ENCODE data around the gene DMRTA2.
"Not testable (repeated sequence)": the region's sequence is repeated elsewhere in the genome, so short reads cannot be mapped to it uniquely, and the experiment has no call there.

DMRTA2 gene

DNA sequence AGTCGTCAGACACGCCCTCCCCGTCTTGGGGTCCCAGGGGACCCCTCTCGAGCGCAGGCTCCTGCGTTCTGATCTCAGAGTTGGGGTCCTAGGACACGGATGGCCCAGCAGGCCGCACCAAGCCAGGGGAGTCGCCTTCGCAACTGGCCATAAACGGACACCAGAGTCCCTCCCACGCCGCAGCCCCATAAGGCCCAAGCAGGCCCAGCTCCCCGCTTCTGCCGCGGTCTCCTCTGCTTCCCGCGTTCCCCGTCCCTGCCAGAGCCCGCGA lies 633 bp downstream of the DMRTA2 start:
- DNase-seq, result no peak

- DNase-seq, result no peak
Measured at GRCh38 chr1:50421768-50422674, 1.2 kb downstream of the DMRTA2 start.

GRCh38 chr1:50421366-50421748 lies 1.9 kb downstream of the DMRTA2 start:
- no peak for DNase-seq

DNA sequence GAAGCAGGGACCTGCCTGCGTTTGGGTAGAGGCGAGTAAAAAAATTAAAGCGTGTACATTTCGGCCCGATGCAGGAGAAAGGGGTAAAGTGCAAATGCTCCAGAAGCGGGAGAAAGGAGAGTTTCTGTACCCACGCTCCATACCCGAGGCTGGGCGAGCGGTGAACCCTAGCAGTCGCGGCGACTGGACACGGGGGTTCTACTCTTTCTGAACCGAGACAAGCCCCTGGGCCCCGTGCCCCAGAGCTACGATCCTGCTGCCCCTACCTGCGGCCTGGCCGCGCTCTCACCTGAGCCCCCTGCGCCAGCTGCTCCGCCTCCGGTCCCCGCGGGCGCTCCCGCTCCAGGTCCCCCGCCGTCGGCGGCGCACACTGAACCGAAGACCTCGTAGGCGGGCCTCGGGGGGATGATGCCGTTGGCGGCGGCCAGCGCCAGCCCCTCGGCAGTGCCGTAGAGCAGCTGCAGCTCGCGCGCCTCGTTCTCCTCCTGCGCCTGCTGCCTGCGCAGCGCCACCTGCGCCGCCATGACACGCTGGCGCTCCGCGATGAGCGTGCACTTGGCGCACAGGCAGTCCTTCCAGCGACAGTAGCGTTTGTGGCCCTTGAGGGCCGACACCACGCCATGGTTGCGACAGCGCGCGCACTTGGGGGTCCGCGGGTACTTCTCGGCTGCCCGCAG lies 2.4 kb downstream of the DMRTA2 start:
- DNase-seq, result no peak

- no peak for DNase-seq
Measured at GRCh38 chr1:50419907-50420677, 3.2 kb downstream of the DMRTA2 start.

- no peak for DNase-seq
Measured at GRCh38 chr1:50419192-50419906, 3.9 kb downstream of the DMRTA2 start.

- DNase-seq, result no peak
Measured at GRCh38 chr1:50418600-50419109, 4.6 kb downstream of the DMRTA2 start.

DNA sequence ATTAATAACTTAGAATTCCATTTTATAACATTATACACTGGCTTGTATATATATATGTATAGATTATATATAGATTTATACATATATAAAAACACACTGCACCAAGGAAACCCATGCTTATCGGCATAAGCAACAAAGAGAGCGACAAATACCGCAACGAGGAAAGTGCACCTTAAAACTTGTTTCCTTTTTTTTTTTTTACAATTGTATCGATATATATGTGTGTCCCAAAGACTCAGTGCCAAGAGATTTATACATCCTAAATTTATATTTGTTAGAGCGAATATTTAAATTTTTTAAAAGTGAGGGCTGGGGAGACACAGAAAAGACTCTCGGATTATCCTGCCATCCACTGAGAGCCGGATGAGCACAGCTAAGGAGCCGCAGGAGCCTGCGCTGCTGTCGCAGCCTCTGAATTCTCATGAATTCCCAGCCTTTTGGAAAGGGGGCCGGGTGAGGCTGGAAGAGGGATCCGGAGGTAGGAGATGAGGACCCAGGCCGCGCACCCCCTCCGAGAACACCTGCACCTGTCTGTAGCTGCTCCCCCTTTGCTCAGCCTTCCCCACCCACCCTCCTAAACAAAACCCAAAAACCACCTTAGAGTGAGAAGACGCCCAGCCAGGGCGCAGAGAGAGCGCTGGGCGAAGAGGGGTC lies 5.2 kb downstream of the DMRTA2 start:
- DNase-seq, result no peak

DNA sequence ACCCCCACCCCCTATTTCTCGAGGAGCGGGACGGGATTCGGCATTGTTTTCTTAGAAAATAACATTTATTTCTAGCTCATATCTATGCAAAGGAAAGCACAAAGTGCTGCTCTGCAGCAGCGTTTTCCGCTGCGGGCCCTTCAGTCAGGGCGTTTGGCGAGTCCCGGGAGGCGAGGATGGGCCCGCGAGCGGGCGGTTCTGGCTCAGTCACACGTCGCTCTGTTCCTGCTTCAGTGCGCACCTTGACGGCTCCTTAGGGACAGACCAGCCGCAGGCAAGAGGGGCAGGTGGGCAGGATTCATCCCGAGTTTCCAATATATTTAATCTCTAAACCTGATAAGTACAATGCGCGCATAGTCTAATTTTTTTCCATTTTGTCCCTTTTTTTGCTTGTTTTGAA lies 5.7 kb downstream of the DMRTA2 start:
- DNase-seq, result no peak

GRCh38 chr1:50416553-50417453 lies 6.4 kb downstream of the DMRTA2 start:
- no peak for DNase-seq

- DNase-seq, result no peak
Measured at GRCh38 chr1:50416150-50416527, 7.1 kb downstream of the DMRTA2 start.

DNA sequence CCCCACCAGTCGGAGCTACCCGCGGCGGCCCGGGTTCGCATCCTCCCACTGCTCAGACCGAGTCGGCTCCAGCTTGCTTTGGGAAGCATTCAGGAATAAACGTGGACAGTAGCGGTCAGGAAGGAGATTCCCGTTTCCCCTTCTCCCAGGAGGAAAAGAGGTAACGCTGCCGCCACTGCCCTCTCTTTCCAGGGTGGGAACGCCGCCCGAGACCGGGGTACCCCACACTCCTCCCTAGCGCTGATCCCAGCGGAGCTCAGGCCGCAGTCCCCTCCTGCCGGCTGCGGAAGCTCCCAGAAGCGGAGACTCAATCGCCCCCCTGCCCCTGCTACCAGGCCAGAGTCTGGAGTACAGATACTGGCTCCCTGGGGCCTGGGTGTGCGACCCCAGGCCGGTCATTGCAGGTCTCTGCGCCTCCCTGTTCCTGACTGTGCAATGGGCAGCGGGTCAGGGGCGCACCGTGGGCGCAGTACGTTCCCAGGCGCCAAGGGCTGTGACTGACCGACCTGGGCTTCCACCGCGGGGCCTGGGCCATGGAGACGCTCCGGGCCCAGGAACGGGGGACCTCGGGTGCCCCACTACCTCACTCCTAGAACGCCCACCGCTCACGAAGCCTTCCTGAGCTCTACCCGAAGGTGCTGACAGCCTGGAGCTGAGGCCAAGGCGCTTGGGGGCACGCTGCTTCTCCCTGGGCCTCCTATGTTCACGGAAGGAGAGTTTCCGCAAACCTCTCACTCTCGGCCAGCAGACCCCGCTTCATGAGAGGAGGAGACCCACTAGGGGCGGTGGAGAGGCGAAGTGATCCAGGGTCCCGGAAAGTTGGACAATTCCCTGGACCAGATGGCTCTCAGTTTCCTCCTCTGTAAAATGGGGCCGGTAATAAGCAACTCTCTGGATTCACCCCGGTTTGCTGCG lies 7.8 kb downstream of the DMRTA2 start:
- no peak for DNase-seq

GRCh38 chr1:50414853-50415234 lies 8.4 kb downstream of the DMRTA2 start:
- DNase-seq, result no peak

- DNase-seq, result no peak
Measured at GRCh38 chr1:50412813-50413476, 10.3 kb downstream of the DMRTA2 start.

DNA sequence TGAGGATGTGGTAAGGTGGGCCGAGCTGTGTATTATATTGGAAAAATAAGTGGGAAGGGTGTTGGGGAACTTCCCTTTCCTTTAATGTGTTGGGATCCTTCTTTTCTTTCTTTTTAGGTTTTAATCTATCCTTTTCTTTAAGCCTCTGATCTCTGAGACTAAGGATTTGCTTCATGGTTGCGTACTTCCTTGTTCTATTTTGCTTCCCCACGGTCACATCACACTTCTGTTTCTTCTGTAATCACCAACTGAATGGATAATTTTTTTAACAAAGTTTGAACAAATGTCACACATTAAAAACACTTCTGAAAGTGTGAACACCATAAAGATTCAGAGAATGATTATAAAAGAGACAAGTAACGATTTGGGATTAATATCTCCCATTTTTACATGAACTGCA lies 17.4 kb downstream of the DMRTA2 start:
- no peak for DNase-seq

DNA sequence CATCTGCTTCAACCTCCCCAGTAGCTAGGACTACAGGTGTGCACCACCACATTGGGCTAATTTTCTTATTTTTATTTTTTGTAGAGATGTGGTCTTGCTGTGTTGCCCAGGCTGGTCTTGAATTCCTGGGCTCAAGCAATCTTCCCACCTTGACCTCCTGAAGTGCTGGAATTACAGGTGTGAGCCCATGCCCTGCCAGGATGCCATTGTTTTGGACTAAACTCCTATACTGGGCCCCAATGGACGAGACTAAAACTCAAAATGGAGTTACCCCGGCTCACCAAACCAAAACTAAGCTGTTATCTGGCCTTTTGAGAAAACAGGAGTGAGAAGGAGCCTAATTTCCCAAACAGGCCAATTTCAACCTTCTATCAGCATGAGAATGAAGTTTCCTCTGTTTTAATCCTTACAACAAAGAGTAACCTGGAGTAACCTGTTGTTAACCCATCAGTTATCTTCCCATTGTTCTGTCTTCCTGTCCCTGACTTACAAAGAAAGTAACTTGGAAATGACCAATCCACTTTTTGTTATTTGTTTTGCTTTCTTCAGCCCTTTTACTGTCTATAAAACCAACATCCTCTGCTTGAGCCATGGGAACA lies 29.6 kb downstream of the DMRTA2 start:
- no peak for DNase-seq

DNA sequence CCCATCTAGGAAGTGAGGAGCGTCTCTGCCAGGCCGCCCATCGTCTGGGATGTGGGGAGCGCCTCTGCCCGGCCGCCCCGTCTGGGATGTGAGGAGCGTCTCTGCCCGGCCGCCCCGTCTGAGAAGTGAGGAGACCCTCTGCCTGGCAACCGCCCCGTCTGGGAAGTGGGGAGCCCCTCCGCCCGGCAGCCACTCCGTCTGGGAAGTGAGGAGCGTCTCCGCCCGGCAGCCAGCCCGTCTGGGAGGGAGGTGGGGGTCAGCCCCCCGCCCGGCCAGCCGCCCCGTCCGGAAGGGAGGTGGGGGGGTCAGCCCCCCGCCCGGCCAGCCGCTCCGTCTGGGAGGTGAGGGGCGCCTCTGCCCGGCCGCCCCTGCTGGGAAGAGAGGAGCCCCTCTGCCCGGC lies 41.7 kb downstream of the DMRTA2 start:
- DNase-seq, result not testable (repeated sequence)

- no peak for DNase-seq
Measured at GRCh38 chr1:50378770-50379169, 44.5 kb downstream of the DMRTA2 start.

DNA sequence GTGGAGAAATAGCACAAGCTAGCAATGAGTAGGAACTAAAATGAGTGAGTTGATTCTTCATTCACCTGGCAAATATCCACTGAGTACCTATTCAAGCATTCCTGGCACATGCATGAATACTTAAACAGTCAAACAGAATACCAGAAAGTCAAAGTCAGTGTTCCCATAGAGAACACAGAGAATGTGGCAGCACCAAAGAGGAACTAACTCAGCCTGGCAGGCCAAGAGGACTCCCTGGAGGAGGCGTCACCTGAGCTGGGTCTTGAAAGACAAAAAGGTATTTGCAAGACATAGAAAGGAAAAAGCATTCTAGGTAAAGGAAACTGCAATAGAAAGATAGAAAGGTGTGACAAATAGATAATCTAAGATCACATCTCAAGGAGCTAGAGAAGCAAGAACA lies 49.7 kb downstream of the DMRTA2 start:
- DNase-seq, result no peak
